GM12801 (cell line): ENCODE results near the gene ATP1A4.

Source experiments
- CTCF ChIP-seq: IDR thresholded peaks from one replicate; pipeline ENCODE4 v1.5.1; 2011; ENCODE audit warnings: control low read depth; ENCODE audit not compliant: insufficient read length; ENCODE audit errors: extremely low read depth

Gene ATP1A4

GRCh38 chr1:160217481-160218051 lies 66.2 kb downstream of the ATP1A4 start:
- TF ChIP-seq CTCF: no peak

- no peak for TF ChIP-seq CTCF
Measured at GRCh38 chr1:160219062-160219929, 67.9 kb downstream of the ATP1A4 start.

GRCh38 chr1:160220301-160220700 lies 68.9 kb downstream of the ATP1A4 start:
- no peak for TF ChIP-seq CTCF

- TF ChIP-seq CTCF: no peak
Measured at GRCh38 chr1:160221089-160221488, 69.7 kb downstream of the ATP1A4 start.

- no peak for TF ChIP-seq CTCF
Measured at GRCh38 chr1:160222546-160222945, 71.1 kb downstream of the ATP1A4 start.

GRCh38 chr1:160224606-160225005 lies 73.2 kb downstream of the ATP1A4 start:
- TF ChIP-seq CTCF: no peak

GRCh38 chr1:160225345-160225744 lies 73.9 kb downstream of the ATP1A4 start:
- no peak for TF ChIP-seq CTCF
